SJCRH30 (cell line): ENCODE data around the gene KRT35. TPM values are rescaled to one million over a fixed set of nuclear protein-coding genes. Genes with fewer than 3 reads are reported as not detected.
A peak's percentile ranks its signal among the peaks of the same experiment; 100 is the strongest.

Experiments
- DNase-seq, 2 experiments: peaks; one replicate each; pipeline ENCODE4 v3.0.0-alpha.2; 2015 to 2020
- H3K27ac ChIP-seq: fragments of 250-450 bp; sonication (Bioruptor Pico); 2 replicates; pipeline ENCODE4 v1.5.1; 2020; ENCODE audit warnings: mild to moderate bottlenecking, moderate library complexity
- H3K27me3 ChIP-seq: fragments of 250-450 bp; sonication (Bioruptor Pico); 2 replicates; pipeline ENCODE4 v1.5.1; 2020; ENCODE audit warnings: mild to moderate bottlenecking, moderate library complexity
- H3K36me3 ChIP-seq: fragments of 250-450 bp; sonication (Bioruptor Pico); 2 replicates; pipeline ENCODE4 v1.5.1; 2020; ENCODE audit warnings: mild to moderate bottlenecking, moderate library complexity
- H3K4me1 ChIP-seq: fragments of 250-450 bp; sonication (Bioruptor Pico); 2 replicates; pipeline ENCODE4 v1.5.1; 2020; ENCODE audit warnings: mild to moderate bottlenecking, moderate library complexity
- H3K4me3 ChIP-seq: fragments of 250-450 bp; sonication (Bioruptor Pico); 2 replicates; pipeline ENCODE4 v1.5.1; 2020; ENCODE audit warnings: mild to moderate bottlenecking, moderate library complexity
- H3K9me3 ChIP-seq: fragments of 250-450 bp; sonication (Bioruptor Pico); replicated peaks from 2 replicates; pipeline ENCODE4 v1.5.1; 2020; ENCODE audit warnings: mild to moderate bottlenecking, moderate library complexity
- total RNA-seq: library from RNA; depleted of rRNA; stranded (reverse); fragments of >200 nt; shearing (Covaris generic); gene quantifications from 2 replicates; pipeline ENCODE4 v1.2.3, GENCODE V29; 2014

The KRT35 gene
- total RNA-seq, 1 experiment from 2014 or later = not detected

GRCh38 chr17:41504246-41504977, 23.5 kb upstream of the KRT35 start:
- Histone ChIP-seq H3K9me3 (no peaks in the 10 kb centered on the region), H3K36me3 (no peaks in the 10 kb centered on the region), H3K27me3 (no peaks in the 10 kb centered on the region), H3K27ac (no peak overlapping the region), H3K4me1 (no peaks in the 10 kb centered on the region), H3K4me3 (no peak overlapping the region)
- no peak for DNase-seq

DNA sequence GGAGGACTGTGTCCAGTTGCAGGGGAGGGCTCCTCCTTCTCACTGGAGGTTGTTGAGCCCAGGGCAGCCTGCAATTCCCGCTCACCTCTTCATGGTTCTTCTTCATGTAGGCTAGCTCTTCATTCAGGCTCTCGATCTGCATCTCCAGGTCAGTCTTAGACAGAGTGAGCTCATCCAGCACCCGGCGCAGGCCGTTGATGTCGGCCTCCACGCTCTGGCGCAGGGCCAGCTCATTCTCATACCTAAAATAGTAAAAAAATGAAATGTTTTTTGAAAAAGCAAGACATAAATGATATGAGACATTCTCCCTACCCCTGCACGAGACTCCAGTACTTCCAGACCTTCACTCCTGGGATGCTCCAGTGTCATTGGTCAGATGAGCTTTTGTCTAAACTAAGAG, 22.3 kb upstream of the KRT35 start:
- H3K9me3 ChIP-seq = no peaks in the 10 kb centered on the region
- no peaks in the 10 kb centered on the region for H3K4me1 ChIP-seq
- no peaks in the 10 kb centered on the region for H3K27me3 ChIP-seq
- H3K4me3 ChIP-seq = no peak overlapping the region
- no peaks in the 10 kb centered on the region for H3K36me3 ChIP-seq
- no peak overlapping the region for H3K27ac ChIP-seq
- DNase-seq = no peak

GRCh38 chr17:41500131-41500911, 19.4 kb upstream of the KRT35 start:
- H3K27me3 ChIP-seq = no peaks in the 10 kb centered on the region
- H3K9me3 ChIP-seq = no peaks in the 10 kb centered on the region
- H3K27ac ChIP-seq = no peak overlapping the region
- no peaks in the 10 kb centered on the region for H3K36me3 ChIP-seq
- no peak overlapping the region for H3K4me3 ChIP-seq
- no peak for DNase-seq
- peaks cover 2% of the 10 kb centered on the region for H3K4me1 ChIP-seq

- Histone ChIP-seq H3K27ac (no peak overlapping the region), H3K36me3 (no peaks in the 10 kb centered on the region), H3K4me3 (no peak overlapping the region), H3K4me1 (peaks cover 8% of the 10 kb centered on the region), H3K9me3 (no peaks in the 10 kb centered on the region), H3K27me3 (no peaks in the 10 kb centered on the region)
- no peak for DNase-seq
These were observed 18.8 kb upstream of the KRT35 start for GRCh38 chr17:41499714-41500113.

- DNase-seq = no peak
- Histone ChIP-seq H3K27me3 (no peaks in the 10 kb centered on the region), H3K4me3 (no peak overlapping the region), H3K4me1 (peaks cover 14% of the 10 kb centered on the region), H3K9me3 (no peaks in the 10 kb centered on the region), H3K27ac (no peak overlapping the region), H3K36me3 (no peaks in the 10 kb centered on the region)
These were observed 17.3 kb upstream of the KRT35 start for GRCh38 chr17:41498276-41498675.

- Histone ChIP-seq H3K36me3 (no peaks in the 10 kb centered on the region), H3K4me3 (no peak overlapping the region), H3K27me3 (no peaks in the 10 kb centered on the region), H3K4me1 (peaks cover 14% of the 10 kb centered on the region), H3K27ac (no peak overlapping the region), H3K9me3 (no peaks in the 10 kb centered on the region)
- DNase-seq = peak; percentile 56 to 70
These were observed 16.0 kb upstream of the KRT35 start for GRCh38 chr17:41496803-41497484.

DNA sequence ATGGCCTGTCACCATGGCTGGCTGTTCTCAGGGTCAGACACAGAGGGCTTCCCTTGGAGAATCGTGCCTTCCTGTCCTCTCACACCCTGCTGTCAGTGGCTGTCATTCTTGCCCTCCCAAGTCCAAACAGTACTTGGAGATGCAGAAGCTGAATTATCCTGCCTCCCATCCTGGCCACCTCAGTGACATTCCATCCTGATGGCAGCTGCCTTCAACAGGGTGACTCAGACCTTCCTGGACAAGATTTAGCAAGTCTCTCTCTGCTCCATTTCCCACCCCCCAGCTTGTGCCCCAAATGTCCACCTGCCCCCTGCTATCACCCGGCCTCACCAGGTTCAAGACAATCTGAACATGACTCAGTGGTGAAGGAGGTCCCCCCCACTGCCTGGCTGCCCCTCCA, 13.6 kb upstream of the KRT35 start:
- Histone ChIP-seq H3K4me3 (no peak overlapping the region), H3K9me3 (no peaks in the 10 kb centered on the region), H3K36me3 (no peaks in the 10 kb centered on the region), H3K27ac (peak overlapping the region; percentile 10; the same call in 1 of the 2 replicates), H3K4me1 (peaks cover 14% of the 10 kb centered on the region), H3K27me3 (no peaks in the 10 kb centered on the region)
- DNase-seq = peak; percentile 61 to 66

DNA sequence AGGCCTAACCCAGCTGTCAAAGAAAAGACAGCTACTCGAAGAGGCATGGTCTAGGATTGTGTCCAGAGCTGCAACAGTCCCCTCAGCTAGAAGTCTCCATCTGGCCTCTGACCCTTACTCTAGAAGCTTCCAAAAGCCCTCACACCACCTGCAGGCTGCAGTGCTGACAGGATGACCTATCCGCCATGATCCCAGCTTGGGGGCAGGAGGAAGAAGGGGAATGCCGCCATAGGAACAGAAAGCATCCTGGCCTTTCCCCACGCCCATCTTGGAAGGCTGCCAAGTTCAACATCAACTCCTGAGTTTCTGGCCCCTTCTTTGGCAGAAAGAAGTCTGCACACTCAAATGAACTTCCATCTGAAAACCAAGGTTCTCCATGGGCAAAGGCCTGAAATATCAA, 11.8 kb upstream of the KRT35 start:
- DNase-seq = peak; percentile 32 to 45
- Histone ChIP-seq H3K36me3 (no peaks in the 10 kb centered on the region), H3K4me1 (peaks cover 14% of the 10 kb centered on the region)

DNA sequence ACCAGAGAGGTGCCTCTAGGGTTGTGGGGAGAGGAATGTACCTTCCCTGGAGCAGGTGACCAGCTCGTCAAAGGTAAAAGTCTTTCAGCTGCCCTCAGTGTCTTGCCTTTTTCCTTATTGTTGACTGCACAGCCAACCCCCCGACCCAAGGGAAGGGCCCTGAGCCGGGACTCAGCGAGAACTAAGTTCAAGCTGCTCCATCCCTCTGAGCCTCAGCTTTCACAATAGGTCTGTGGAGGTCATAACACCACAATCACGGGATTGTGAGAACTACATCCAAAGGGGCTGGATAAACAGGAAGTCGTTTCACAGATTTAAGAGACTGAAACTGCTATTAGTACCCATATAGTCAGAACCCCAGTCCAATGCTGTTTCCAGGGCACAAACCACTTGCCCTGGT, 11.4 kb upstream of the KRT35 start:
- H3K36me3 ChIP-seq = no peaks in the 10 kb centered on the region
- H3K4me3 ChIP-seq = no peak overlapping the region
- H3K27me3 ChIP-seq = no peaks in the 10 kb centered on the region
- H3K27ac ChIP-seq = no peak overlapping the region
- peaks cover 14% of the 10 kb centered on the region for H3K4me1 ChIP-seq
- DNase-seq = no peak
- no peaks in the 10 kb centered on the region for H3K9me3 ChIP-seq

More for the DNA sequence above, 11.8 kb upstream of the KRT35 start:
- Histone ChIP-seq H3K4me3 (no peak overlapping the region), H3K27ac (no peak overlapping the region), H3K9me3 (no peaks in the 10 kb centered on the region), H3K27me3 (no peaks in the 10 kb centered on the region)

DNA sequence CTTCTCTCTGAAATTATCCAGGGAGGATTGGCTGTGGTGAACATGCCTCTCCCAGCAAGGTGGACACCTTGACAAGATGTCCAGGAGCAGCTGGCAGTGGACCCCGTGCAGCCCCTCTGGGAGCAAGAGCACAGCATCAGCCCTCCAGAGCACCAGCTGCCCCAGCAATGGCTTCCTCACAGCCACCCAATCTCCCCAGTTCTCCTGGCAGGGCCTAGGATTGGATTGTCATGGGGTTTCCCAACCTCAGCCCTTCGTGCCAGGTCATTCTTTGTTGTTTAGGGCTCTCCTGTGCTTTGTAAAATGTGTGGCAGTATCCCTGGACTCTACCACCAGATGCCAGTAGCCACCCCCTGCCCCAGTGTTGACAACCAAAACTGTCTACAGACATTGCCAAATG, 10.5 kb upstream of the KRT35 start:
- H3K4me1 ChIP-seq = peaks cover 14% of the 10 kb centered on the region
- DNase-seq = no peak
- H3K4me3 ChIP-seq = no peak overlapping the region
- no peaks in the 10 kb centered on the region for H3K9me3 ChIP-seq
- H3K36me3 ChIP-seq = no peaks in the 10 kb centered on the region
- no peaks in the 10 kb centered on the region for H3K27me3 ChIP-seq
- no peak overlapping the region for H3K27ac ChIP-seq

DNA sequence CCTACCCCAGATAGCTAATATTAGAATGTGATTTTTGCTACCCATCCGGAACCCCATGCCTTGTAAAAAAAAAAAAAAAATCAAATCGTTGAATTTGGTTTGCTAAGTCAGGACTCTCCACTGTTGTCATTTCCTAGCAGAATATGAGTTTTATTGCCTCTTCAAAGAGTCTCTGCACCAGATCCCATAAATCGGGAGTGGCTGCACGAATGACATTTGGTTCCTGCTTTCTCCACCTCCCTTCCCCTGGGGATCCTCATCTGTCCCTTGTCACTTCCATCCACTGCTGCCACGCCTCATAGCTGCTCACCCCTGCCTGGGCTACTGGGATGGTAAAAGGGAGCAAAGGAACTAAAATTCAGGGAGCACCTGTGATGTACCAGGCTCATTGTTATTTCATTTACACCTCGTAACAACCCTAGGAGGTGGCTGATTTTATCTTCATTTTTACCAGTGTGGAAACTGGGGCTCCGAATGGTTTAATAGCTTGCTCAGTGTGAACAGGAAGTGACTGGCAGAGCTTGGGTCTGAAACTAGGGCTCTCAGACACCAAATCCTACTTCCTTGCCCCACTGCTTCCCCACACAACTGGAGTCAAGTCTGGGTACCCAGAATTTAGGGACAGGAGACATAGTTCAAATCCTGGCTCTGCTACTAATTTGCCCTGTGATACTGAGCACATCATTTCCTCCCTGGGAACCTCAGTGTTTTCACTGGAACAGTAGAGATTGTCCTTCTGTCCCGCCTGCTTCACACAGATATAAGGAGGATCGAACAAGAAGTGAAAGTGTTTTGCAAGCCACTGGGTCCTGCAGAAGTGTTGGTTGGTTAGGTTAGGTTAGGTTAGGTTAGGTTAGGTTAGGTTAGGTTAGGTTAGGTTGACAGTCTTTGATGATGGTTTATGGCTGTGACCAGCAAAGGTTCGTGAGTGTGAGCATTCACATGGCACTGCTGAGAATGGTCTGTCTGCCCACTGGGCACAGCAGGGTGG, 9.3 kb upstream of the KRT35 start:
- no peaks in the 10 kb centered on the region for H3K9me3 ChIP-seq
- H3K36me3 ChIP-seq = no peaks in the 10 kb centered on the region
- H3K4me1 ChIP-seq = peaks cover 12% of the 10 kb centered on the region
- DNase-seq = no peak
- H3K4me3 ChIP-seq = no peak overlapping the region
- no peak overlapping the region for H3K27ac ChIP-seq
- H3K27me3 ChIP-seq = no peaks in the 10 kb centered on the region

GRCh38 chr17:41489531-41489930, 8.6 kb upstream of the KRT35 start, which contains the start of gene KRT36:
TSS of gene KRT36 (minus strand) at chr17:41489910. CDS start at chr17:41489864, 46 bp downstream.
- no peak within 1 kb of the TSS for H3K27ac ChIP-seq
- no peak within 1 kb of the TSS for H3K4me3 ChIP-seq
- H3K36me3 ChIP-seq = no peaks in the 10 kb centered on the region
- no peaks in the 10 kb centered on the region for H3K9me3 ChIP-seq
- no peaks in the 10 kb centered on the region for H3K27me3 ChIP-seq
- H3K4me1 ChIP-seq = peaks cover 5% of the 10 kb centered on the region
- no peak for DNase-seq

- Histone ChIP-seq H3K4me3 (no peak overlapping the region), H3K27ac (no peak overlapping the region), H3K9me3 (no peaks in the 10 kb centered on the region), H3K36me3 (no peaks in the 10 kb centered on the region), H3K4me1 (no peaks in the 10 kb centered on the region), H3K27me3 (no peaks in the 10 kb centered on the region)
- no peak for DNase-seq
These were observed 6.0 kb upstream of the KRT35 start for GRCh38 chr17:41486809-41487530.

- no peak for DNase-seq
- H3K4me3 ChIP-seq = no peak overlapping the region
- H3K4me1 ChIP-seq = no peaks in the 10 kb centered on the region
- no peaks in the 10 kb centered on the region for H3K9me3 ChIP-seq
- H3K27me3 ChIP-seq = no peaks in the 10 kb centered on the region
- H3K36me3 ChIP-seq = no peaks in the 10 kb centered on the region
- H3K27ac ChIP-seq = no peak overlapping the region
These were observed 5.4 kb upstream of the KRT35 start for GRCh38 chr17:41486316-41486715.
